Keratinocyte (primary cell): ENCODE measurements around the gene MS4A15.

Experiments used
- EZH2 ChIP-seq: IDR thresholded peaks from one replicate; pipeline ENCODE4 v1.6.1; 2012; ENCODE audit warnings: inconsistent platforms, mild to moderate bottlenecking, low read length, moderate library complexity
- TF ChIP-seq, protein P1 (sequence below), 3 experiments: IDR thresholded peaks in 1 of 3; conservative IDR thresholded peaks in 1 of 3; optimal IDR thresholded peaks in 1 of 3; 2 replicates in 2 of 3; 3 replicates in 1 of 3; pipeline versions ENCODE3 to v1.5.1; 2011; ENCODE audit warnings: low read length in 3 of 3, mild to moderate bottlenecking in 3 of 3, moderate library complexity in 2 of 3, control low read depth in 1 of 3, inconsistent platforms in 1 of 3; ENCODE audit not compliant: insufficient read depth in 2 of 3; ENCODE audit errors: extremely low read depth in 1 of 3

DNA sequence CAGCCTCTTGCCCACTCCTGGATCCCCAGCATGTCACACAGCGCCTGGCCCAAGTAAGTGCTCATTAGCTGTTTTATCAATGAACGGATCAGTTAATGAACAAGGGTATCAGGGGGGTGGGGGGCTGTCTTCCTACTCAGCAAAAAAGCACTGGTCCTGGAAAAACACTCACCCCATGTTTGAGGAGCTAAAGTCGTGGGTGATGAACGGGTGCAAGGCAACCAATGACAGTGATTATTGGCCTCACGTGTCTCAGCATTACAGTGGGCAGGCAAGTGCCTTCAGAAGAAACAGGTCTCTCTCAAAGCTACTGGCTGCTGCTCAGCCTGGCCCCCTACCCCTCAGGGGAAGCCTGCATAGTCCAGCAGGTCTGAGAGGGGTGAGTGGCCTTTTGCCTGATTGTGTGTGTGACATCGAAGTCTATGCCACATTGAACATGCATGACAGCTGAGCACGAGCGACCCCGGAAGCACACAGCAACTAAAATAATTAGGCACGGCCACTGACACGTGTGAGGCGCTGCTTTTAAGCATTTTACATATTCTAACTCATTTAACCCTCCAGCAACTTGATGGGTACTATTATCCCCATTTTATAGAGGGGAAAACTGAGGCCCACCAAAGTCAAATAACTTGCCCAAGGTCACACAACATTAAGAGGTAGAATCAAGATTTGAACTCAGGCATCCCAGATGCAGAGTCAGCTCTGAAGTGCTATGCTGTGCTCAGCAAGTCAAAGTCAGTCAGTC is 25.9 kb downstream of the MS4A15 start:
- TF ChIP-seq, protein P1, sequence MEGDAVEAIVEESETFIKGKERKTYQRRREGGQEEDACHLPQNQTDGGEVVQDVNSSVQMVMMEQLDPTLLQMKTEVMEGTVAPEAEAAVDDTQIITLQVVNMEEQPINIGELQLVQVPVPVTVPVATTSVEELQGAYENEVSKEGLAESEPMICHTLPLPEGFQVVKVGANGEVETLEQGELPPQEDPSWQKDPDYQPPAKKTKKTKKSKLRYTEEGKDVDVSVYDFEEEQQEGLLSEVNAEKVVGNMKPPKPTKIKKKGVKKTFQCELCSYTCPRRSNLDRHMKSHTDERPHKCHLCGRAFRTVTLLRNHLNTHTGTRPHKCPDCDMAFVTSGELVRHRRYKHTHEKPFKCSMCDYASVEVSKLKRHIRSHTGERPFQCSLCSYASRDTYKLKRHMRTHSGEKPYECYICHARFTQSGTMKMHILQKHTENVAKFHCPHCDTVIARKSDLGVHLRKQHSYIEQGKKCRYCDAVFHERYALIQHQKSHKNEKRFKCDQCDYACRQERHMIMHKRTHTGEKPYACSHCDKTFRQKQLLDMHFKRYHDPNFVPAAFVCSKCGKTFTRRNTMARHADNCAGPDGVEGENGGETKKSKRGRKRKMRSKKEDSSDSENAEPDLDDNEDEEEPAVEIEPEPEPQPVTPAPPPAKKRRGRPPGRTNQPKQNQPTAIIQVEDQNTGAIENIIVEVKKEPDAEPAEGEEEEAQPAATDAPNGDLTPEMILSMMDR (optimal IDR thresholded peaks at IDR 0.05 in 1 of 3, IDR thresholded peaks at IDR 0.05 in 1 of 3, conservative IDR thresholded peaks at IDR 0.05 in 1 of 3; ENCODE audit: extremely low read depth in 1 of 3, insufficient read depth in 2 of 3, low read length in 3 of 3) = no peak
- TF ChIP-seq EZH2 = no peak
